Urothelium cell line (cell line): ENCODE data around the gene PTTG2.
"Not testable (repeated sequence)": the region's sequence is repeated elsewhere in the genome, so short reads cannot be mapped to it uniquely, and the experiment has no call there.

Experiments
- DNase-seq: peaks from one replicate; pipeline ENCODE4 v3.0.0; 2011; ENCODE audit warnings: low spot score, mixed read lengths
- FAIRE-seq: peaks from 2 replicates; lab custom pipeline; 2011; peaks lifted over from hg19 to GRCh38; lab: Jason Lieb, UNC

Gene PTTG2

GRCh38 chr4:37953620-37954293 is 6.4 kb upstream of the PTTG2 start:
- FAIRE-seq = no peak
- no peak for DNase-seq

- DNase-seq (no peak), FAIRE-seq (no peak)
Measured at GRCh38 chr4:37956941-37957340, 3.3 kb upstream of the PTTG2 start.

GRCh38 chr4:37958932-37959331 is 1.3 kb upstream of the PTTG2 start:
- no peak for FAIRE-seq
- DNase-seq = no peak

GRCh38 chr4:37960679-37961450 is 667 bp downstream of the PTTG2 start:
- FAIRE-seq (no peak), DNase-seq (no peak)

GRCh38 chr4:37964734-37965457 is 4.7 kb downstream of the PTTG2 start:
- FAIRE-seq (no peak), DNase-seq (no peak)

- DNase-seq = no peak
- no peak for FAIRE-seq
Measured at GRCh38 chr4:37966044-37966443, 5.8 kb downstream of the PTTG2 start.

- no peak for FAIRE-seq
Measured at GRCh38 chr4:37967736-37968135, 7.5 kb downstream of the PTTG2 start.

GRCh38 chr4:37968747-37969146 is 8.5 kb downstream of the PTTG2 start:
- FAIRE-seq = no peak
- no peak for DNase-seq

More at GRCh38 chr4:37967736-37968135, 7.5 kb downstream of the PTTG2 start:
- DNase-seq = no peak

- FAIRE-seq (no peak), DNase-seq (peak; percentile 33)
Measured at GRCh38 chr4:37970702-37971101, 10.5 kb downstream of the PTTG2 start.

- DNase-seq (no peak), FAIRE-seq (no peak)
Measured at GRCh38 chr4:37971202-37971601, 11.0 kb downstream of the PTTG2 start.

- no peak for FAIRE-seq
- DNase-seq = no peak
Measured at GRCh38 chr4:37973441-37973840, 13.2 kb downstream of the PTTG2 start.

GRCh38 chr4:37975321-37975822 is 15.2 kb downstream of the PTTG2 start:
- not testable (repeated sequence) for FAIRE-seq, DNase-seq

GRCh38 chr4:37976507-37976906 is 16.3 kb downstream of the PTTG2 start:
- FAIRE-seq = no peak
- DNase-seq = peak; percentile 17

- DNase-seq = peak; percentile 94
- peak; percentile 13 for FAIRE-seq
Measured at GRCh38 chr4:37976991-37977470, 16.8 kb downstream of the PTTG2 start.

GRCh38 chr4:37977471-37978247 is 17.5 kb downstream of the PTTG2 start:
- peak; percentile 85 for DNase-seq
- no peak for FAIRE-seq

GRCh38 chr4:37978248-37978924 is 18.2 kb downstream of the PTTG2 start:
- no peak for FAIRE-seq
- peak; percentile 27 for DNase-seq

GRCh38 chr4:37980246-37980645 is 20.0 kb downstream of the PTTG2 start:
- FAIRE-seq = no peak

GRCh38 chr4:37981425-37981824 is 21.2 kb downstream of the PTTG2 start:
- DNase-seq (no peak), FAIRE-seq (no peak)

More at GRCh38 chr4:37980246-37980645, 20.0 kb downstream of the PTTG2 start:
- DNase-seq = no peak

- no peak for FAIRE-seq
- no peak for DNase-seq
Measured at GRCh38 chr4:37981844-37982720, 21.9 kb downstream of the PTTG2 start.
